ENCODE measurements around the gene COQ9.
A peak's percentile ranks its signal among the peaks of the same experiment; 100 is the strongest.

The COQ9 gene

GRCh38 chr16:57473906-57474305 lies 26.6 kb downstream of the COQ9 start:
- DNase-seq: no peak

- DNase-seq: no peak
These were observed 27.7 kb downstream of the COQ9 start for GRCh38 chr16:57474671-57475661.

GRCh38 chr16:57475711-57476339 lies 28.5 kb downstream of the COQ9 start:
- DNase-seq: peak; percentile 93

GRCh38 chr16:57476546-57477410 lies 29.5 kb downstream of the COQ9 start:
- no peak for DNase-seq

GRCh38 chr16:57477531-57478202 lies 30.4 kb downstream of the COQ9 start:
- no peak for DNase-seq

GRCh38 chr16:57478396-57479204 lies 31.3 kb downstream of the COQ9 start:
- DNase-seq: no peak

- DNase-seq: no peak
These were observed 32.1 kb downstream of the COQ9 start for GRCh38 chr16:57479205-57479975.

- DNase-seq: no peak
These were observed 32.9 kb downstream of the COQ9 start for GRCh38 chr16:57479976-57480753.

GRCh38 chr16:57480754-57481230 lies 33.5 kb downstream of the COQ9 start:
- no peak for DNase-seq

GRCh38 chr16:57481421-57481820 lies 34.1 kb downstream of the COQ9 start:
- no peak for DNase-seq

GRCh38 chr16:57482845-57483545 lies 35.7 kb downstream of the COQ9 start:
- DNase-seq: no peak

- DNase-seq: no peak
These were observed 36.6 kb downstream of the COQ9 start for GRCh38 chr16:57483725-57484514.

GRCh38 chr16:57484515-57485005 lies 37.3 kb downstream of the COQ9 start:
- DNase-seq: no peak

- no peak for DNase-seq
These were observed 38.0 kb downstream of the COQ9 start for GRCh38 chr16:57485091-57485915.

- peak; percentile 79 for DNase-seq
These were observed 38.9 kb downstream of the COQ9 start, which contains the start of gene DOK4 for GRCh38 chr16:57485916-57486857. Gene DOK4 (minus strand): TSS chr16:57486493. CDS start chr16:57479507, 6,986 bp downstream.
